ENCODE data around the gene GDNF. TPM values are rescaled to one million over a fixed set of nuclear protein-coding genes. Genes with fewer than 3 reads are reported as not detected.

Gene GDNF
- total RNA-seq, 4 donors from 2014 or later: not detected

- DNase-seq (ENCODE audit: low spot score in 2 of 2): no peak
- Histone ChIP-seq H3K4me3 (no peak overlapping the region), H3K4me1 (peaks cover 0 to 24% (median 6%) of the 10 kb centered on the region in 4 donors), H3K36me3 (no peaks in the 10 kb centered on the region), H3K27ac (no peak overlapping the region), H3K27me3 (peaks cover 0 to 49% of the 10 kb centered on the region in 2 donors), H3K9me3 (no peaks in the 10 kb centered on the region)
- no peak for TF ChIP-seq EP300 (IDR thresholded peaks at IDR 0.05)
- TF ChIP-seq POLR2A (IDR thresholded peaks at IDR 0.05): no peak
- TF ChIP-seq CTCF (IDR thresholded peaks at IDR 0.05): no peak
- 68 to 72% methylated on average over 7 of the region's 7 CpGs for WGBS, 2 donors
These were observed 7.9 kb downstream of the GDNF start for GRCh38 chr5:37831821-37832534.

DNA sequence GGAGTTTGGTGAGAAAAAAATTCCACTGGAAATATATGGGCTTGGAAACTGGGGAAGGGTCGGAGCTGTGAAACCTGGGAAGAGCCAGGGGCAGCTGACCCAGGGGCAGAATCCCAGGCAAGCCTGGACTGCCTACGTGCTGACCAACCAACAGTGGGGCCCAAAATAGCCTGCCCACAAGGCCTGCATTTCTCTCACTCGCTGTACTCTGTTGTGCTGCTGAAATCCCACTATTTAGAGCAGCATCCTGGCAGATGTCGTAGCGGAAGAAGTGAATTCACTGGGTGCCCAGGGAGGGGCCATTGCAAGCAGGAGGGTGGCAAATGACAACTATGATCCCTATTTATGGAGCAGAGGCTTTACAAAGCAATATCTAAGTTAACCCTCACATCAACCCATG, 9.5 kb downstream of the GDNF start:
- no peak for DNase-seq (ENCODE audit: low spot score in 2 of 2)
- H3K36me3 ChIP-seq: no peaks in the 10 kb centered on the region
- no peak overlapping the region for H3K27ac ChIP-seq
- 79 to 80% methylated on average over 5 of the region's 5 CpGs for WGBS, 2 donors
- H3K9me3 ChIP-seq: no peaks in the 10 kb centered on the region
- peaks cover 0 to 33% of the 10 kb centered on the region in 2 donors for H3K27me3 ChIP-seq
- no peak overlapping the region for H3K4me3 ChIP-seq
- TF ChIP-seq CTCF (IDR thresholded peaks at IDR 0.05) (no peak), POLR2A (IDR thresholded peaks at IDR 0.05) (no peak), EP300 (IDR thresholded peaks at IDR 0.05) (no peak)
- H3K4me1 ChIP-seq: peaks cover 0 to 13% (median 2%) of the 10 kb centered on the region in 4 donors

GRCh38 chr5:37825334-37825915, 14.4 kb downstream of the GDNF start:
- Histone ChIP-seq H3K4me1 (no peaks in the 10 kb centered on the region), H3K27ac (no peak overlapping the region), H3K27me3 (no peaks in the 10 kb centered on the region), H3K9me3 (no peaks in the 10 kb centered on the region), H3K36me3 (no peaks in the 10 kb centered on the region), H3K4me3 (no peak overlapping the region)
- TF ChIP-seq EP300 (IDR thresholded peaks at IDR 0.05) (no peak), POLR2A (IDR thresholded peaks at IDR 0.05) (no peak), CTCF (IDR thresholded peaks at IDR 0.05) (no peak)
- 36 to 63% methylated on average over 2 of the region's 2 CpGs for WGBS, 2 donors
- no peak for DNase-seq (ENCODE audit: low spot score in 2 of 2)

GRCh38 chr5:37823433-37824152, 16.2 kb downstream of the GDNF start:
- Histone ChIP-seq H3K27me3 (no peaks in the 10 kb centered on the region), H3K27ac (no peak overlapping the region), H3K36me3 (no peaks in the 10 kb centered on the region), H3K4me3 (no peak overlapping the region), H3K9me3 (no peaks in the 10 kb centered on the region), H3K4me1 (no peaks in the 10 kb centered on the region)
- WGBS, 2 donors: 70 to 80% methylated on average over 10 to 11 of the region's 11 CpGs
- no peak for TF ChIP-seq POLR2A (IDR thresholded peaks at IDR 0.05)
- no peak for TF ChIP-seq CTCF (IDR thresholded peaks at IDR 0.05)
- no peak for TF ChIP-seq EP300 (IDR thresholded peaks at IDR 0.05)
- DNase-seq (ENCODE audit: low spot score in 2 of 2): no peak

DNA sequence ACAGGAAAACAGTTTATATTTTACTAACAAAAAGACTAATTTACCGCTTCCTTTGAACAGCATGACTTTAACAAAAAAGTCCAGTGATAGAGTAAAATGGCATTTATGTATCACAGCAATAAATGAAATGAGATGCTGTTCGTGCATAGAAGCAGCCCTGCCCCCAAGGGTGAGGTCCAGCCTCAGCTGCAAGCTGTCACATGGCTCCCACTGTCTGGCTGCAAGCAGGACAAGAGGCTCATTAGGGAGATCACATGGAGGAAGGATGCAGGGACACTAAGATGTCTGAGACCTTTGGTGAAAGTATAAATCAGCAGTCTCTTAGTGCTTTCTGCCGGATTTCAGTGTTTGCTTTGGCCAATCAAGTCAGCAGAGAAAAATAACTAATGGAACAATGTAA, 23.0 kb downstream of the GDNF start:
- TF ChIP-seq POLR2A (IDR thresholded peaks at IDR 0.05) (no peak), EP300 (IDR thresholded peaks at IDR 0.05) (no peak), CTCF (IDR thresholded peaks at IDR 0.05) (no peak)
- Histone ChIP-seq H3K27ac (no peak overlapping the region), H3K27me3 (no peaks in the 10 kb centered on the region), H3K4me1 (no peaks in the 10 kb centered on the region), H3K36me3 (no peaks in the 10 kb centered on the region), H3K4me3 (no peak overlapping the region), H3K9me3 (no peaks in the 10 kb centered on the region)
- 32 to 37% methylated on average over 3 of the region's 3 CpGs for WGBS, 2 donors
- DNase-seq (ENCODE audit: low spot score in 2 of 2): no peak

All from tibial nerve (tissue), 4 donors.